AG08395 (cell line): ENCODE results near the gene DDIT4.
"Not testable (repeated sequence)": the region's sequence is repeated elsewhere in the genome, so short reads cannot be mapped to it uniquely, and the experiment has no call there.

Experiments used
- DNase-seq: peaks from one replicate; pipeline ENCODE4 v3.0.0; 2012; ENCODE audit warnings: mixed read lengths, low spot score

The DDIT4 gene

DNA sequence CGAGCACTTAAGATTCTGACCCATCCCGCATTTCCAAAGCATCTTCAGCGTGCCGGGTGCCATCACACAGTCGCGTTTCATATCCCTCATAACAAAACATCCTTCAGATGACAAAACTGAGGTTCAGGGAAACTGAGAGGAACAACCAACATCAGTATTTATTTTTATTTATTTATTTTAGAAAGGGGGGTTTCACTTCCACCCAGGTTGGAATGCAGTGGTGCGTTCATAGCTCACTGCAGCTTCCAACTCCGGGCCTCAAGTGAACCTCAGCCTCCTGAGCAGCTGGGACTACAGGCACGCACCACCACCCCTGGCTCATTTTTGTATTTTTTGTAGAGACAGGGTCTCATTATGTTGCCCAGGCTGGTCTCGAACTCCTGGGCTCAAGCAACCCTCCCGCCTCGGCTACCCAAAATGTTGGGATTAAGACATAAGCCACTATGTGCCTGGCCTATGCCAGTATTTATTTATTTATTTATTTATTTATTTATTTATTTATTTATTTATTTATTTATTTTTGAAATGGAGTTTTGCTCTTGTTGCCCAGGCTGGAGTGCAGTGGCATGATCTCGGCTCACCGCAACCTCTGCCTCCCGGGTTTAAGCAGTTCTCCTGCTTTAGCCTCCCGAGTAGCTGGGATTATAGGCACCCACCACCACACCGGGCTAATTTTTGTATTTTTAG lies 24.4 kb upstream of the DDIT4 start:
- not testable (repeated sequence) for DNase-seq

DNA sequence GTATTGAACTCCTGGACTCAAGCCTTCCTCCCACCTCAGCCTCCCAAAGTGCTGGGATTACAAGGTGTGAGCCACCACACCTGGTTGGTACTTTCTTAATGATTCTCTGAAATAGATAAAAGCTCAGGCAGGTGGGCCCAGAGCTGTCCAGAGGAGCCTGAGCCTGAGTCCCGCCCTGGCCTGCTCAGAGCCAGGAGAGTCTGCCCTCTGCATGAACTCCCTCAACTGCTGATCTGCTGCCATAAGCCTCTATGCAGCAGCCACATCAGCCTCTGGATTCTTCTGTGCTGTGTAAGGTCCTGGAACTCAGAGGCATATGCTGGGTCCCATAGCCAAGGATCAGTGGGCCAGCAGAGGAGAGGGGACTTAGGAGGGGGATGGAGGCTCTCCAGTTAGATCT lies 23.1 kb upstream of the DDIT4 start:
- DNase-seq, result peak; percentile 84

DNA sequence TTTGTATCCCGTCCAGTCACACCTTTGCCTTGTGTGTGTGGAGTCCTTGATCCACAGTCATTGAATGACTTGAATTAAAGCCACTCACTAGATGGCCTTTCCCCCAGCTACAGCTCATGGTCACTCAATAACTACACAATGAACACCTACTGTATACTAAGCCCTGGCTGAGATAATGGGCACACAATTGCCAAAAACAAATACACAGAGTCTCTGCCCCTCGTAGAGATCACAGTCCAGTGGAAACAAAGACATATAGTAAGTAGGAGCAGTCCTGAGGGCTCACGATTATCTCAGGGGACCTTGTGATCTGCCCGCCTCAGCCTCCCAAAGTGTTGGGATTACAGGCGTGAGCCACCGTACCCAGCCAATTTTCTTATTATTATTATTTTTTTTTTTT lies 22.1 kb upstream of the DDIT4 start:
- DNase-seq, result no peak

DNA sequence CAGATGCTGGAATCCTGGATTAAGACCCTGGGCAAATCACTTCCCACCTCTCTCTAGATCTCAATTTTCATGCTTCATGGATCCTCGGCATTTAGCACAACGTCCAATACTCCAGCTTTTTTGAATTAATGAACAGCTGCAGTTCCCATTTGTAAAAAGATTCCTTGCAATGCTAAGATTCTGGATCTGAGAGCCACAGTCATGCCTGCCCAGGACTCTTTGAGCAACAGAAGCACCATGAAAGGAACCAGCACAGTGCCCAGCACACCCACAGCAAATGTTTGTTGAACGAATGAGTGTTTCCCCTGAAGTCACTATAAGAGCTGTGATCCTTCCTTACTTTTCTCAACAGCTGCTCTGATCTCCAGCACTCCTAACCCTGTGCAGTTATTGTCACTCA lies 20.8 kb upstream of the DDIT4 start:
- DNase-seq, result no peak

DNA sequence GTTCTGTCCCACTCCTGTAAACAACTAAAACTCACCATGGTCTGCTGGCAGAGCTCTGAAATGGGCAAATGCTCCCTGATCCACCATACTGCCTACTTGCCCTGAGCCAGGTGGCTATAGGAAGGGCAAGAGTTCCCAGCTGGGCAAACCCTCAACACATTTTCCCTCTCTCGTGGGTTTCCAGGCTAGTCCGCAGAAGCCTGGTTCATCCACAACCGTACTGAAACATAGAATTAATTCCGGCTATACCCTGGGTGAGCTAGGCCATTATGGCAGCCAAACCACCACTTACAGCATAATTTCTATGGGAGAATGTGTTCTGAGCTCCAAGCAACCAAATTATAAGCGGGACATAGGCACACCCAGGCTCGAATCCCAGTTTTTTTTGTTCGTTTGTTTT lies 20.1 kb upstream of the DDIT4 start:
- no peak for DNase-seq

DNA sequence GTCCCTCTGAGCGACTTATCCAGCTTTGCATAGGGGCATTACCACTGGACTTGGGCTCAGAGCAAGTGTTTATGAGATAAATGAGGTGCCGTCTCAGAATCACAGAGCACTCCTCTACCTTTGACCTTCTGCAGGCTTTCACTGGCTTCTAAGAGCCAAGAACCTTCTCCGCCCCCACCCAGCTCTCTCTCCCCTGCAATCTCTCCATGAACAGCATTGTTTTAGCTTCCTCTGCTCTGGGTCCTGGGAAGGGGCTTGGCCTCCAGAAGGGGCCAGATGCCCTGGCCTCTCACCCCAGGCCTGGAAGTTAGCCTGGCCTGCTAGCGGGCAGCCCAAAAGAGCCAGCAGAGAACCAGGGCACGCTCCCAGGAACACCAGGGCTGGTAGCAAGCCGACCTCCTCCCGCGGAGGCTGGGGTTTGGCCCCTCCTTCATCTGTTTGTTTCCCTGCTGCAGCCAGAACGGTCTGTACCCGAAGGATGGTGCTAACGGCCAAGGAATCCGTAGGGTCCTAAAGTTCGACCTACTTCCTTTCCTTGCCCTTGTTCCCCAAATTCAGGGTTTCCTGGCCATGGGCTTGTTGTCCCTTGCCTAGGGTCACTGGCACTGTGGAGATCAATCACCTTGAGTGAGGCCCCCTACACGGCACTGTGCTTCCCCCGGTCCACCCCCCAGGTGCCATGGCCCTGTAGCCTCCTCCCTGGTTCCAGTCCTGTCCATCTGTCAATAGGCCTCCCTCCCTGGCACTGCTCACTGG lies 18.7 kb upstream of the DDIT4 start:
- DNase-seq, result peak; percentile 90

DNA sequence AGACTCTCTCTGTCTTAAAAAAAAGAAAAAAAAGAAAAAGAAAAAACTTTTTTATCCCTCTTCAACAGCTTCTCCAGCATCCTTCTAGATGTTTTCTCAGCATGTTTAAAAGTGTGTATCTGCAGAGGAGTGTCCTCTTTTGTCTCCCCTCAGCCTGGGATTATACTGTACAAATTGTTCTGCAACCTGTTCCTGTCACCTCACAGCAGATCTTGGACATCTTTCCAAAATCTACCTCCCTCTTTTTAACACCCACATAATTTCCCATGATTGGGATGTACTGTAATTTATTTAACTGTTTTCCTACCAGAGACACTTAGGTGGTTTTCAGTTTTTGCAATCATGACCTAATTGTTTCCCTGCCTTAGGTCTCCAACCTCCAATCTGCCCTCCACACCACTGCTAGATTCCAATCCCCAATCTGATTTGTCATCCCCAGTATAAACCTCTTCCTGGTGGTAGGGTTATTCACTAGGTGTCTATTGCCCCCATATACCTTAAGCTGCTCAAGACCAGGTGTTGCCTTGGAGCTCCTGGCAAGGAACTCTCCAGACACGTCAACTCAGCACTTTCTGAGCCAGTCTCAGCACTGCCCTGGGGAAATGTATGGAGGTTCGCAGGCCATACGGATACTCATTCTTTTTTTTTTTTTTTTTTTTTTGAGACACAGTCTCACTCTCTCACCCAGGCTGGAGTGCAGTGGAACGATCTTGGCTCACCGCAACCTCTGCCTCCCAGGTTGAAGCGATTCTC lies 17.6 kb upstream of the DDIT4 start:
- no peak for DNase-seq

DNA sequence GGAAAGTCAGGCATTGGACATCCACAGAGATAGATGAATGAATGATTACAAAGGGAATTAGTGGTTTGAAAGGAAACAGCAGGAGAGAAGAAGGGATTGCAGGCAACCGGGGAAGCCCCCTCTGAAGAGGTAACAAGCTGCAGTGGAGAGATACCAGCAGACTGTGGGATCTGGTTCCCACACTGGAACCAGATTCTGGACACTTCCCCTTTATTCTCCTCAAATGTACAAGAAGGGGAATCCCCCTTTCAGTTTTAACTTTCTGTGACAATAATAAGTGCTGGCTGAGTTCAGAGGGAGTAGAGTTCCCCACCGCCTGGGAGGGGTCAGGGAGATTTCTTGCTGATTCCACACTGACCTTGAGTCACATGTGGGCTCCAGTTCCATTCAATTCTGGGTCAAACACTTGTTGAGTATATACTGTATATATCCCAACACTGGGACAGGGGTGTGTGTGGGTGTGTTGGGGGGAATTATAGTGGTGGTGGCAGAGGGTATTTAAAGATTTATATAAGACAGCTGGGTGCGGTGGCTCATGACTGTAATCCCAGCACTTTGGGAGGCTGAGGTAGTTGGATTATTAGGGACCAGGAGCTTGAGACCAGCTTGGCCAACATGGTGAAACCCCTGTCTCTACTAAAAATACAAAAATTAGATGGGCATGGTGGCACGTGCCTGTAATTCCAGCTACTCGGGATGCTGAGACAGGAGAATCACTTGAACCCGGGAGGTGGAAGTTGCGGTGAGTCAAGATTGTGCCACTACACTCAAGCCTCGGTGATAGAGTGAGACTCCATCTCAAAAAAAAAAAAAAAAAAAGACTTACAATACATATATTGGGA lies 16.5 kb upstream of the DDIT4 start:
- no peak for DNase-seq

DNA sequence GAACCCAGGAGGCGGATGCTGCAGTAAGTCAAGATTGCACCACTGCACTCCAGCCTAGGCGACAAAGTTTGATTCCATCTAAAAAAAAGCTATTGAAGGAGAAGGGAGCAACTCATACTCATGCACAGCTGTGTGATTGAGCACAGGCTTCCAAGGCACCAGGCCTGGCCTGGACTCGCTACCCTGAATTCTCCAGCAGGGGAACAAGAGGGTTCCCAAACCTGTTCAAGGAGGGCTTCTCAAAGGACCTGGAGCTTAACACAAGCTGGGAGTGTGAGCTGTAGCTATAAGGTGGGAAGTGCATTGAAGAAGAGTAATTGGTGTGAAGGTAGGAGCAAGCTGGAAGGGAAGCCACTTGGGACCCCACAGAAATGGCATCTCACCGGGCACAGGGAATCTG lies 15.1 kb upstream of the DDIT4 start:
- no peak for DNase-seq

DNA sequence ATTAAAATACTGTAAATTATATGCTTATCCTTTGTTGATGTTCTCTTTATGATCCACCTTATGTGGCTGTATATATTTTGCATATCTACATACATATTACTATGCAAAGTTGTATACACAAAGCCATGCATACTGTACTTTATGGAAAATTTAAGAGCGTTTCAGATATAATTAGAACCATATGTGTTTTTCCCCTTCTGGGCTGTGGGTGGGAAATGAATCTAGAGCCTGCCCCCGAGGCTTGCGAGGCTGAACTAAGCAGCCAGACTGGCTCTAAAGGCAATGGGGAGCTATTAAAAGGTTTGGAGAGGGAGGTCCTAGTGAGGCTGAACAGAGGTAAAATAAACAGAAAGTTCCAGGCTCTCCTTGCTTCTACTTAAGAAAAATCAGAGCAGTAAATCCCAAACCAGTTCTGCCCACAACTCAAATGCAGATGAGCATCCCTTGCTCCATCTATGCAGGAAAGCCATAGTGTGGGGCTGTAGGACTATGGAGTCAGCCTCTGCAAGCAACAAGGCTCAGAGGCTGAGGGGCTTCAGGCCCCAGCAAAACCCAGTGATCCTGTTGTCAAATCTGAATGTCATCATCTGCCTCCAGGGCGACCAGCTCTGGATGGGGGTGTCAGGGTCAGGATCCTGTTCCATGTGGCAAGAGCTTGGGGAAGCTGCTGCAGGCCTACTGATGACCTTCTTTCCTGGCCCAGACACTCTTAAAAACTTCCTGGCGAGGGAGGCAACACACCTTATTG lies 14.1 kb upstream of the DDIT4 start:
- DNase-seq, result peak; percentile 49

DNA sequence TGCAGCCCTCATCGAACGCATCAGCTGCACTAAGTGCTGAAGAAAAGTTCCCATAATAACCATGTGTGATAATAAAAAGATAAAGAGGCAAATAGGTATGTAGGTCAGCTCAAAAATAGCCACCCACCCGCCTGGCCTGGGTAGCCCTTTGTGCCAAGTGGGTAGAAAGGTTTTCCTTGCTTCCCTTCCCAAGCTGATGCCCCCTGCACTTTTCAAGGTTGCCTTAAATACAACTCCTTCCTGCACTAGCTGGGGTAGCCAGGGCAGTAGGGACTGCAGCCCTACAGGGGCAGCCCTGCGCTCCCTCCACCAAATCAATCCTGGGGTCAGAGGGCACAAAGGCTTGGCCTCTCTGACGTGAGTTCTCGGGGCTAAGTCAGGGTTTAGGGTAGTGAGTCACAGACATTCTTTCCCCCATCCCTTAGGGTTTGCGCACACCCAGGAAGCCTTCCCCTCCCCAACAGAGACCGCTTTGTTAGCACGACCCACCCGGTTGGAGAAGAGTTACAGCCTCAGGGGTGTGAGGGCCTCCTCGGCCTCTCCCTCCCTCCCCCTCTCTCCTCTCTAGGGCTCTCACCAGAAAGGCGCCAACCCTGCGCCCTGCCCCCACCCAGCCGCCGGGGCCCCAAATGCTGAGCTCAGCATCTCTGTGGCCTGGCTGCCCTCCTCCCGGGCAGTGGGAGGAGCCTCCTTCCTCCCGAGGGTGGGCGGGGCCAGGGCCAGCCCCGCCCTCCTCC lies 13.3 kb upstream of the DDIT4 start:
- DNase-seq, result peak; percentile 92

DNA sequence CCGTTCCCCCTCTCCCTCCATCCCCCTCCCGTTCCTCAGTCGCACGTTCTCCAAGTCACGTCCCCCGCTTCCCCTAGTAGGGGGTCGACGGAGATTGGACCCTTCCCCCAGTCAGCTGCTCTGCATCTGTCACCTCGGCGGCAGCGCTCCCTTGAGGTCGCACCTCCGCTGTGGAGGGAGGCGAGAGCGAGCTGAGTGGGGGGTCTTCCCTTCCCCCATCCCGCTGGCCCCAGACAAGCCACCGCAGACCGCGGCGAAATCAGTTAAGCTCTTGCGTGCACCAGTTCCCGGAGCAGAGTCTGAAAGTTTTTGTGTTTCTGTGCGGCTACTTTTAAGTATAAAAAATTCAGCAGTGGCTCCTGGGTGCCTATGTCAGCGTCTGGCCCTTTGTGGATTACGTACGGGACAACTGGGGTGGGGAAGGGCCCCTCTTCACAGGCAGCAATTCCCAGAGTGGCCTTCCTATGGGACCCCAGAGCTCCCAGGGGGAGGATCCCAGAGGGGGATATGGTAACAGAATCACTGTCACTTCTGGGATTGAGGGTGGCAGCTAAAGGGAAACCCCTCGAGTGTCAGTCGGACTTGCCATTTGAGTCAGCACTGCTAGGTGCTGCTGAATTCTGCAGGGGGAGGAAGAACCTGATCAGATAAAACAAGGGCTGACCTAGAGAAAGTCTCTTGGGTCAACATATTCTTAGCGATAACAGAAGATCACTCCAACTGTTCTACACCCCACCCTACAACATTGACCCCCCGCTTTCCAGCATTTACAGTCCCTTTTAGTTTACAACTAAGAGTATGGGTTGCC lies 12.5 kb upstream of the DDIT4 start:
- no peak for DNase-seq

DNA sequence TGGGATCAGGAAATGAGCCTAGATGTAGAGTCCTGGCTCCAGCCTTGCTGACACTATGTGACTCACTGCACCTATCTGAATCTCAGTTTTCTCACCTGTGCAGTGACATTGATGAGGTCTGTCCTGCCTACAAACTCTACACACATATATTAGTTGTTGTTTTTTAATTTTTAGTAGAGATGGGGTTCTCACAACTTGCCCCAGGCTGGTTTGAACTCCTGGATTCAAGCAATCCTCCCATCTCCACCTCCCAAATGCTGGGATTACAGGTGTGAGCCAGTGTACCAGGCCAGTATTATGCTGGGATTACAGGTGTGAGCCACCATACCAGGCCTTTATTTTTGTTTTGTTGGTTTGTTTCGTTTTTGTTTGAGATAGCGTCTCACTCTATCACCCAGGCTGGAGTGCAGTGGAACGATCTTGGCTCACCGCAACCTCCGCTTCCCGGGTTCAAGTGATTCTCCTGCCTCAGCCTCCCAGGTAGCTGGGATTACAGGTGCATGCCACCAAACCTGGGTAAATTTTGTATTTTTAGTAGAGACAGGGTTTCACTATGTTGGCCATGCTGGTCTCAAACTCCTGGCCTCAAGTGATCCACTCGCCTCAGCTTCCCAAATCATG lies 11.8 kb upstream of the DDIT4 start:
- DNase-seq, result no peak

DNA sequence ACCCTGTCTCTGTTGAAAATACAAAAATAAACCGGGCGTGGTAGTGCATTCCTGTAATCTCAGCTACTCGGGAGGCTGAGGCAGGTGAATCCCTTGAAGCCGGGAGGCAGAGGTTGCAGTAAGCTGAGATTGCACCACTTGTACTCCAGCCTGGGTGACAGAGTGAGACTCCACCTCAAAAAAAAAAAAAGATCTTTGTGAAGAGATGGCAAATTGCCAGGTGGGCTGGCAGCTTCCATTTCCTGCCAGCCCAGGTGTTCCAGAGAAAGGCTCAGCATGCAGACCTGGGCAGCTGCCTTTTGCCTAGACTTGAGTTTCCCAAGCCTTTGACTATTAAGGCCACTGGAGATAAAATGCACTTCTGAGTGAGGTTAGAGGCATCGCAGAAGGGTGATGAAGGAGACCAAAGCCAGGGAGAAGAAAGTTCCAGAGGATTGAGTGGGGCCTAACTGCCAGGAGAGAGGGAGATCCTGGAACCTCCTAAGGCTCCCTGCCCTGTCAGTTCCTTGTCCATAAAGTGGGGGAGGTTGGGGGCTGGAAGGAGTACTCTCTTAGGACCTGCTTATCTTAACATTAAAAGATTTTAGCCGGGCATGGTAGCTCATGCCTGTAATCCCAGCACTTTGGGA lies 10.0 kb upstream of the DDIT4 start:
- no peak for DNase-seq

DNA sequence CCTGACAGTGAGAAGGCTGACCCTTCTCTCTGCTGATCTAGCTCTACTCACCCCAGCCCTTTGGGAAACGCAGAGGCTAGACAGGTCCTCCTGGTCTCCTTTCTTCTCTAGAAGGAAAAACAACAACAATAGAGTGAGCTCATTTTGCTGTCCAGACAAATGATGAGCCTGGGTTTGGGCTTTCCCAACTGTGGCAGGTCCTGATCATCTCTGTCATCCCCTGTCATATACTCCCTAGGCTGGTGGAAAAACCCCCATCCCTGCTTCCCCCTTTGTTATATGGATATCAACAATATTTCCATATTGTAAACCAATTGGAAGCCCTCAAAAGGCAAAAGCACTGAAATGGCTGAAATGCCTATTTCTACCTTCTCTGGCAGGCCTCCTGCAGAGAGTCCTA lies 9.2 kb upstream of the DDIT4 start:
- DNase-seq, result no peak

DNA sequence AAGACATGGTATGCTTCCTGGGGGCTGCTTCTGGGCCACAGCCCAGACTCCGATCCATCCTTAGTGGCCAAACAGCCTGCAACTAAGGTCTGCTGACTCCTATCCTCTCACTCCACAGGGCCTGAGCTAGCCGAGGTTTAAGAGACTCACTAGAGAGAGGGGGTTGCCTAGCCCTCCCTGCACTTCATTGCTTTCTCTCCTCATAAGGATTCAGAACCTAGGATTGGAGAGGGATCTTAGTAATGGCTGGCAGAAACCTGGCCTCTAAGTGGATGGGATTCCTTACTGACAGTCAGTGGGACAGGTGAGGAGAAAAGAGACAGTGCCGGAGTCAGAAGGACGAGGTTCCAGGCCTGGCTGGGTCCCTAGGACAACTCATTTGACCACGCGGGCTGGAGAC lies 8.2 kb upstream of the DDIT4 start:
- no peak for DNase-seq

DNA sequence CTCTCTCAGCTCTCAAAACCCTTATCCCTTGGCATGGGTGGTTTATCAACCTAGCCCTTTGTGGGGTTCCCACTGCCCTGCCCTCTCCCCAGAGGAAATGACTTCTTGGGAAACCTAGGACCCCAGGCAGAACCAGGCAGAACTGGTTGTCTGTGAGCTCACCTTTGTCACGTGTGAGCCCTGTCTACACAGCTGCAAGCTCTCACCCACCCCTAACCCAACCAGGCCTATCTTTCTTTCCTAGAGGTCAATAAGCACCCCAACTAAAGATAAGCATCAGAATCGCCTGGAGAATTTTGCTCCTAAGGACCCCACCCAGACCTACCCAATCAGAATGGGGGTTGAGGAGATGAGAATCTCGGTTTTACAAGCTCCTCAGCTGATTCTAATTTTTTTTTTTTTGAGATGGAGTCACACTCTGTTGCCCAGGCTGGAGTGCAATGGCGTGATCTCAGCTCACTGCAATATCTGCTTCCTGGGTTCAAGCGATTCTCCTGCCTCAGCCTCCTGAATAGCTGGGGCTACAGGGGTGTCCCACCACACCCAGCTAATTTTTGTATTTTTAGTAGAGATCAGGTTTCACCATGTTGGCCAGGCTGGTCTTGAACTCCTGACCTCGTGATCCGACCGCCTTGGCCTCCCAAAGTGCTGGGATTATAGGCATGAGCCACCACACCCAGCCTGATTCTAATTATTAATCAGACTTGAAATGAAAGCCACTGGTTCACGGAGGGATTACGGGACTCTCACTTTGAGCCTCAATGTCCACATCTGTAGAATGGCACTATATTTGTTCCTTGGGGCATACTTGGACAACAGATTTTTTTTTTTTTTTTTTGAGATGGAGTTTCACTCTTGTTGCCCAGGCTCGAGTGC lies 7.5 kb upstream of the DDIT4 start:
- no peak for DNase-seq

DNA sequence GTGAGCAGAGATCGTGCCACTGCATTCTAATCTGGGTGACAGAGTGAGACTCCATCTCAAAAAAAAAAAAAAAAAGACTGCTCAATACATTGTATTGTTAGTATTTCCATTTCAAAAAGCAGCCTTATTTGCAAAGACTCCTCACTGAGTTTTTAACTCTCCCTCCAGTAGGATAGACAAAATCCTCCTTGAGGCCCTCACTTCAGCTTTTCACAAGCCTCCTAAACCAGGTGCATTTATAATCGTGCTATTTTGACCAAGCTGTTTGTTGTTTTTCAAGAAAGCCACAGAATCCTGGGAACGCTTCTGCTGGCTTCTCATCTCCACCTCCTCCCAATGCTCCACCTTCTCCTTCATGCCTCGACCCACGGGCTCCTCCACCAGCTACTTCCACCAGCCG lies 6.3 kb upstream of the DDIT4 start:
- DNase-seq, result no peak
